Hepatocyte (in vitro differentiated cells): ENCODE data around the gene CNIH2. TPM values are rescaled to one million over a fixed set of nuclear protein-coding genes. Genes with fewer than 3 reads are reported as not detected.
A peak's percentile ranks its signal among the peaks of the same experiment; 100 is the strongest.

Experiments used
- DNase-seq: peaks from one replicate; pipeline ENCODE4 v3.0.0-alpha.2; 2016; ENCODE audit warnings: low spot score
- H2AFZ ChIP-seq: fragments of 200-600 bp; sonication (generic); 2 replicates; pipeline ENCODE4 v1.6.0; 2016; ENCODE audit warnings: antibody characterized with exemption, mild to moderate bottlenecking
- H3K27ac ChIP-seq: fragments of 200-600 bp; sonication (generic); 2 replicates; pipeline ENCODE4 v1.5.1; 2016; ENCODE audit warnings: mild to moderate bottlenecking
- H3K27me3 ChIP-seq: fragments of 200-600 bp; sonication (generic); 2 replicates; pipeline ENCODE4 v1.6.1; 2016
- H3K36me3 ChIP-seq: fragments of 200-600 bp; sonication (generic); replicated peaks from 2 replicates; pipeline ENCODE4 v1.5.1; 2016; ENCODE audit warnings: low read depth; ENCODE audit not compliant: insufficient read depth
- H3K4me1 ChIP-seq: fragments of 200-600 bp; sonication (generic); 2 replicates; pipeline ENCODE4 v1.5.1; 2016; ENCODE audit warnings: mild to moderate bottlenecking, moderate library complexity; ENCODE audit not compliant: insufficient read depth
- H3K4me2 ChIP-seq: fragments of 200-600 bp; sonication (generic); 2 replicates; pipeline ENCODE4 v1.6.0; 2016
- H3K4me3 ChIP-seq: fragments of 200-600 bp; sonication (generic); 2 replicates; pipeline ENCODE4 v1.5.1; 2016; ENCODE audit warnings: mild to moderate bottlenecking
- H3K79me2 ChIP-seq: fragments of 200-600 bp; sonication (generic); 2 replicates; pipeline ENCODE4 v1.6.0; 2017; ENCODE audit warnings: mild to moderate bottlenecking
- H3K9me2 ChIP-seq: fragments of 200-600 bp; sonication (generic); replicated peaks from 2 replicates; pipeline ENCODE4 v1.6.0; 2017; ENCODE audit warnings: mild to moderate bottlenecking; ENCODE audit not compliant: insufficient read depth
- H3K9me3 ChIP-seq: fragments of 200-600 bp; sonication (generic); 2 replicates; pipeline ENCODE4 v1.5.1; 2016; ENCODE audit warnings: low read depth, mild to moderate bottlenecking
- H4K20me1 ChIP-seq: fragments of 200-600 bp; sonication (generic); 2 replicates; pipeline ENCODE4 v1.6.0; 2016; ENCODE audit warnings: mild to moderate bottlenecking; ENCODE audit not compliant: insufficient read depth, poor library complexity, severe bottlenecking
- EZH2 ChIP-seq: fragments of 200-600 bp; sonication (generic); IDR thresholded peaks from 2 replicates; pipeline ENCODE4 v1.6.1; 2016; ENCODE audit warnings: antibody characterized with exemption, mild to moderate bottlenecking, borderline replicate concordance
- EZH2phosphoT487 ChIP-seq: fragments of 200-600 bp; sonication (generic); IDR thresholded peaks from one replicate; pipeline ENCODE4 v1.6.1; 2018; ENCODE audit warnings: antibody characterized with exemption, mild to moderate bottlenecking, low read depth, moderate library complexity; ENCODE audit not compliant: unreplicated experiment, severe bottlenecking
- WGBS: methylation state at CpG from one replicate; pipeline ENCODE4 v1.1.6; 2016; ENCODE audit warnings: low lambda C conversion rate; ENCODE audit errors: missing lambda C conversion rate; 5-methylcytosine and 5-hydroxymethylcytosine counted together
- polyA plus RNA-seq: library from polyadenylated mRNA; unstranded; fragments of >200 nt; fragmentation: Nextera tagmentation; extraction: Ambion mirVana; gene quantifications from 2 replicates; pipeline ENCODE4 v1.2.1, GENCODE V29; 2016
- total RNA-seq: library from RNA; depleted of rRNA; stranded (reverse); fragments of >200 nt; gene quantifications from 2 replicates; pipeline ENCODE4 v1.2.3, GENCODE V29; 2014
- TF ChIP-seq, protein P1 (sequence below): fragments of 200-600 bp; sonication (generic); IDR thresholded peaks from 2 replicates; pipeline ENCODE4 v1.5.1; 2016; ENCODE audit warnings: antibody characterized with exemption, mild to moderate bottlenecking; ENCODE audit not compliant: poor library complexity

The CNIH2 gene
- total and polyA plus RNA-seq, 2 experiments from 2014 or later = 1.7 to 6.2 TPM

DNA sequence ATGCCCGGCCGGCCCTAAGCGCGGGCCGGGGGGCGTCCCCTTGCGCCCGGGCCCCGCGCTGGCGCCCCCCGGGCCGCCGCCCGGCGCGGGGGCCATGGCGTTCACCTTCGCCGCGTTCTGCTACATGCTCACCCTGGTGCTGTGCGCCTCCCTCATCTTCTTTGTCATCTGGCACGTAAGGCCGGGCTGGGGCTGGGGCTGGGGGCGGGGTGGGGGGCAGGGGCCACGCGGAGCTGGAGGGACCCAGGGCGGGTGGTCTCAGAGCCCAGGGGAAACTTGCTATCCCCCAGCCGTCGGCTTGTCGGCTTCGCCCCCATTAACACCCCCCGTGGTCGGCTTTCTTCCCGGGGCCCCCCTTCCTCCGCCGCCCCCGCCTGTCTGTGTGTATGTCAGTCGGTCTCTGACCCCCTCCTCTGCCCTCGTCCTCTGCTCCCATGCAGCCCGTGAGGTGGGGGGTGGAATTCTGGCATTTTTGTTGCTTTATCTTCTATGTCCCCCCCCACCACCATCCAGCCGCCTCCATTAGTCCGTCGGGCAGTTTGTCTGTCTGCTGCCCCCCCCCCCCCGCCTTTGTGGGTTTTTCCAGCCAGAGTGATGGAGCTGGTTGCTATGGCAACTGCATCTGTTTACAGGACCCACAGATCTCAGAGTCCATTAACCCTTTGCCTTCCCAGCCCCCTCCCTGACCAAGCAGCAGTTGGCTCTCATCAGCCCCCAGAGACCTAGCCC is 552 bp downstream of the CNIH2 start:
- Histone ChIP-seq H3K9me2 (no peaks in the 10 kb centered on the region), H3K79me2 (no peaks in the 10 kb centered on the region), H3K27me3 (no peaks in the 10 kb centered on the region), H3K4me2 (peak overlapping the region; percentile 80), H3K36me3 (no peaks in the 10 kb centered on the region), H2AFZ (no peak overlapping the region), H3K4me3 (no peak overlapping the region), H3K27ac (no peak overlapping the region), H3K9me3 (no peaks in the 10 kb centered on the region), H3K4me1 (peaks cover 9% of the 10 kb centered on the region), H4K20me1 (peaks cover 3% of the 10 kb centered on the region)
- DNase-seq = no peak
- TF ChIP-seq EZH2 (no peak), EZH2phosphoT487 (no peak)
- TF ChIP-seq, protein P1, sequence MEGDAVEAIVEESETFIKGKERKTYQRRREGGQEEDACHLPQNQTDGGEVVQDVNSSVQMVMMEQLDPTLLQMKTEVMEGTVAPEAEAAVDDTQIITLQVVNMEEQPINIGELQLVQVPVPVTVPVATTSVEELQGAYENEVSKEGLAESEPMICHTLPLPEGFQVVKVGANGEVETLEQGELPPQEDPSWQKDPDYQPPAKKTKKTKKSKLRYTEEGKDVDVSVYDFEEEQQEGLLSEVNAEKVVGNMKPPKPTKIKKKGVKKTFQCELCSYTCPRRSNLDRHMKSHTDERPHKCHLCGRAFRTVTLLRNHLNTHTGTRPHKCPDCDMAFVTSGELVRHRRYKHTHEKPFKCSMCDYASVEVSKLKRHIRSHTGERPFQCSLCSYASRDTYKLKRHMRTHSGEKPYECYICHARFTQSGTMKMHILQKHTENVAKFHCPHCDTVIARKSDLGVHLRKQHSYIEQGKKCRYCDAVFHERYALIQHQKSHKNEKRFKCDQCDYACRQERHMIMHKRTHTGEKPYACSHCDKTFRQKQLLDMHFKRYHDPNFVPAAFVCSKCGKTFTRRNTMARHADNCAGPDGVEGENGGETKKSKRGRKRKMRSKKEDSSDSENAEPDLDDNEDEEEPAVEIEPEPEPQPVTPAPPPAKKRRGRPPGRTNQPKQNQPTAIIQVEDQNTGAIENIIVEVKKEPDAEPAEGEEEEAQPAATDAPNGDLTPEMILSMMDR = no peak
- WGBS = 3% methylated on average over 23 of the region's 45 CpGs

DNA sequence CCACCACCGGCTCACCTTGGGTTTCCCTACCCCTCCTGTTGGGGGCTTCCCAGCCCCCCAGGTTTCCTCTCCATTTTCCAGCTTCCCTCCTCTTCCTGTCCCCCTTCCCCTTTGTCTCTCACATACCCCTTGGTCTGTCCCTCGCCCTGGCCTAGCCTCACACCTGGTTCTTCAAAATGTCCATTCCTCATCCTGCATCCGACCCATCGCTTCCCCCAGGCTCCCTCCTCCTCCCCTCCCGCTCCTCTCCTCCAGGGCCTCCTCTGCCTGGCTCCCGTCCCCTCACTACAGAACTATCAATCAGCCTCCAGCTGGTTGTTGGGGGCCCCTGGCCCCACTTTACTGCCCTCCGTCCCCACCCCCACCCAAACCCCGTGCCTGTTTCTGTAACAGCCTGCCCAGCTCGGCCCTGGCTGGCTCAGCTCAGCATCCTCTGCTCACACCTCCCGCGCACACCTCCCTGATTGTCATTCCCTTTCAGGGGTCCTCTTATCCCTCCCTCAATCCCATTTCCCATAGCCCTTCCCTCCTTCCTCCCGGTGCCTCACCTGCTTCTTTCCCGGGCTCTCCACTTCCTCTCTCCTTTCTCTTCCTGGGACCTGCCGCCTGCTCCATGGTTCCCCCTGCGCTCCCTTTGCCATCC is 1.2 kb downstream of the CNIH2 start:
- H2AFZ ChIP-seq = no peak overlapping the region
- no peak overlapping the region for H3K4me2 ChIP-seq

GRCh38 chr11:66280428-66280827 is 2.5 kb downstream of the CNIH2 start:
- Histone ChIP-seq H3K79me2 (peaks cover 5% of the 10 kb centered on the region), H3K4me2 (no peak overlapping the region)

More for the DNA sequence above, 1.2 kb downstream of the CNIH2 start:
- Histone ChIP-seq H3K4me1 (peaks cover 9% of the 10 kb centered on the region), H3K9me3 (no peaks in the 10 kb centered on the region), H3K79me2 (no peaks in the 10 kb centered on the region), H3K4me3 (no peak overlapping the region), H3K9me2 (no peaks in the 10 kb centered on the region), H3K36me3 (no peaks in the 10 kb centered on the region), H3K27ac (no peak overlapping the region), H3K27me3 (no peaks in the 10 kb centered on the region), H4K20me1 (peaks cover 3% of the 10 kb centered on the region)
- DNase-seq = no peak
- TF ChIP-seq EZH2 (no peak), EZH2phosphoT487 (no peak)
- TF ChIP-seq, protein P1 = no peak
- WGBS = 59% methylated on average over 8 of the region's 15 CpGs

More at GRCh38 chr11:66280428-66280827, 2.5 kb downstream of the CNIH2 start:
- no peaks in the 10 kb centered on the region for H3K9me2 ChIP-seq
- peaks cover 3% of the 10 kb centered on the region for H4K20me1 ChIP-seq
- no peak overlapping the region for H3K4me3 ChIP-seq
- peaks cover 9% of the 10 kb centered on the region for H3K4me1 ChIP-seq
- no peak for DNase-seq
- TF ChIP-seq EZH2phosphoT487 (no peak), EZH2 (no peak)
- TF ChIP-seq, protein P1 = no peak
- H3K27ac ChIP-seq = no peak overlapping the region
- H3K9me3 ChIP-seq = no peaks in the 10 kb centered on the region
- no peaks in the 10 kb centered on the region for H3K27me3 ChIP-seq
- 91% methylated on average over 8 of the region's 14 CpGs for WGBS
- H3K36me3 ChIP-seq = no peaks in the 10 kb centered on the region
- H2AFZ ChIP-seq = no peak overlapping the region
